NK-92 (cell line): ENCODE data around the gene ZNF521.

Experiments
- DNase-seq: peaks from one replicate; lab custom pipeline; 2025; ENCODE audit not compliant: unreplicated experiment; lab: John Stamatoyannopoulos, UW

Gene ZNF521

DNA sequence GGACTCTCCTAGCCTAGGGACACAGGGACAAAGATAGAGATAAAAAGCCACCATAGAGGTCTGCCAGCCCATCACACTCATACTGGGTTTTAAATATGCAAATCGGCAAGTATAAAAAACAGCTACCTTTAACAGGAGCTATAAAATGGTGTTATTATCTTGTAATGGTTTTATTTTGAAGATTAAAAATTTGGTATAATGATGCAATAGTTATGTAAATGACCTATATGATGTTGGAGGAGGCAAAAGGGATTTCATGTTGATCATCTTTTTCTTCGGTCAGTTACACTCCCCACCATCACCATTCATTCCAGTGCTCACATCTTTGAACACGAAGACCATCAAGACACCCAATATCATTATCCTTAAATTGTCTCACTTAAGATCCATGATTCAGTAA lies 11.2 kb downstream of the ZNF521 start:
- DNase-seq: no peak

DNA sequence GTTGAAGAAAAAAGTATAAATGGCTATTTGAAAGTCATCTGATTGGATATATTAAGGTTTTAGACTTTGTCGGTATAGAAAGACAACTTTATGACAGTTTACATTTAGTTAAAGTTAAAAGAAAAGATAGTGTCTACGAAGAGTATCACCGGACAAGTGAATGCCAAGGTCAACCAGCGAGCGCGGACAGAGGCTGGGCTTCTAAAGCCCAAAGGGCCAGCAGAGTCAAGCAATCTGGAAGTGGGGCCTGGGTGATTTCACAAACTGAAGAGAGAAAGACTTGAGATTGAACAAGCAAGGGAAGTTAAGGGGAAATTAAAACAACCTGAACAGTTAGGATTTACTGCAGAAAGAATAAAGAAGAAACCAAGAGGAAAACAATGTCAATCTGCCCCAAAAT lies 16.3 kb downstream of the ZNF521 start:
- no peak for DNase-seq

DNA sequence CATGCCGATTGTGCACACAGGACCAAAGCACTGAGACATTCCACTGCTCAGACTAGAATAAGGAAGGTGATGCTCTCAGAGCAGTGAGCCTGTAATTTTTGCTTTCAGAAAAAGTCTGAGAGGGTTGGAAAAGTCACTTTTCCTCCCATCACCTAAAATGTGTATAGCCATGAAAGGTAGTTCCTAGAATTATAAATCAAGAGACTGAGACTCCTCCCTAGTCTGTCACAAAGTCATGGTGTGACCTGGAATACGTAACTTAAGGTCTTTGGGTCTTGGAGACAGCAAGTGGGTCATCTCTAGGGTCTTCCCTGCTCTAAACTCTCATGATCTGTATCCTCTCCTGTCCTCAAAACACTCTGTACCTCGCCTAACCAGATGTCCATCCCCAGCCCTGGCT lies 16.9 kb downstream of the ZNF521 start:
- DNase-seq: no peak

DNA sequence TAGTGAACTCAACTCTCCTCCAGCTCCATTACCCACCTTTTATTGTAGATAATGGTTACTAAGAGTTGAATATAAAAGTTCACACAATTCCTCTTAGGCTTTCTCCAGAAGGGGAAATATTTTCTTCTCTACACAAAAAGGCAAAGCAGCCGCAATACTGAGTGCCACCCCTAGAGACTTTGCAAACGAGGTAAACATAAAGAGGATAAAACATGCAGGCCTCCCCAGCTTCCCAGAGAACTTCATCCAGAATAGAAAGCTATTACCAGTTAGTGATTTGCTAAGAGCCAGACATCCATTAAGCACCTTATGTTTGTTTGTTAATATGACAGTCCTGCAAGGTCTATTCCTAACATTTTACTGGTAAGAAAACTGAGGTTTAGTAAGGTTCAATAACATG lies 17.4 kb downstream of the ZNF521 start:
- DNase-seq: no peak

- no peak for DNase-seq
Observed at GRCh38 chr18:25332002-25332401, 20.0 kb downstream of the ZNF521 start.

DNA sequence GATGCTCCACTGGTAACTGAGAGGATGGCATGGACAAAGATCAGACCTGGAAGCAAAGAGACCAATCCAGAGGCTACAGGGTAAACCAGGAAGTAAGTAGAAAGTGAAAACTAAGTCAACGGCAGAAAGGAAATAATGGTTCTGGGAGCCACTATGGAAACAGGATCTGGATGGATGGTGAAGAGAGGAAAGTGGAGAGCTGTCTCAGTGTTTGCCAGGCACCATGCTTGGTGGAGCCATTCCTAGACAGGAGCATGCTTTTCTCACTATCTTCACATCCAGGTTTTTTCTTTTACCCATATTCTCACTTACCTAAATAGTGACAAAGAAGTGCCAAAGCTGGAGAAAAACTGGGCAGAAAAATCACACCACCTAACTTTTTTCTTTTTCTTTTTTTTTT lies 22.2 kb downstream of the ZNF521 start:
- no peak for DNase-seq

GRCh38 chr18:25327584-25327983 lies 24.4 kb downstream of the ZNF521 start:
- no peak for DNase-seq

DNA sequence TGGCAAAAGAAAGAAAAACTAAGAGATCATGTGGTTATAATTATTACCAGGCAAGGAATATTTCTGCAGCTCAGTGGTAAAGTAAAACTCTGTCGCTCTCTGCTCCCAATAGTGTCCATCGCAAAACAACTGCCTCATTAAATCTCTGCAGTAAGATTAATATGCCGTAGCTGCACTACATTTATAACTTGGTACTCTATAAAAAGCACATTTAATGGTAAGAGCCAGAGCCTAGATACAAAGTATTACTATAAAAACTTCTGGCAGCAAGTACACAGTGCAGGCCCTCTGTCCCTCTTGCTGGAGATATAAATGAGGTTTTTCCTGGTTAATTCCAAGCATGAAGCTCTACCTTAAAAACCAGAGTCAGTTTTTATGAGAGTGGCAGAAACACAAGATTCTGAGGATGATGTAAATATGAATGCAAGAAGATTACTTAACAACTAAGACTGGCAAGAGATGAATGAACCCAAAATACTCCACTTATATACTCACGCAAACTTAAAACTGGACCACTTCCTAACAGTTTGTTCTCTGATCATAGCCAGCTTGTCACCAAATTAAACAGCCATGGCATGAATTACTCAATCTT lies 25.5 kb downstream of the ZNF521 start:
- DNase-seq: no peak

DNA sequence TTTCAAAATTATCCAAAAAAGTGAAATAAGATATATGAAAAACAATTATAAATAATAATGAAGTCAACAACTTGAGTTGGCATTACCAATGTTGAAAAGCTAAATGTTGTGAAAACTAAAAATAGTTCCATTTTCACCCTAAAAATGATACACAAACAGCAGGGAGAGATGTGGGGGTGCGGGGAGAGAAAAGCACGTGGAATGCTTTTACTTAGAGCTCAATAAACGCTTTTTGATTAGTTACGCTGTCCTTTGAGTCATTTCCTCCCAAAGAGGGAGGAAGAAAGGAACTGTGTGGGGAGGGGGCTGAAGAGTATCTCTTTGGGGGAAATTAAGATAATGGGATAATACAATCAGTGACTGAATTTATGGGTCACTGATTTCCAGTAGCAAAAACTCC lies 29.2 kb downstream of the ZNF521 start:
- DNase-seq: no peak

- DNase-seq: no peak
Observed at GRCh38 chr18:25316381-25317018, 35.5 kb downstream of the ZNF521 start.

DNA sequence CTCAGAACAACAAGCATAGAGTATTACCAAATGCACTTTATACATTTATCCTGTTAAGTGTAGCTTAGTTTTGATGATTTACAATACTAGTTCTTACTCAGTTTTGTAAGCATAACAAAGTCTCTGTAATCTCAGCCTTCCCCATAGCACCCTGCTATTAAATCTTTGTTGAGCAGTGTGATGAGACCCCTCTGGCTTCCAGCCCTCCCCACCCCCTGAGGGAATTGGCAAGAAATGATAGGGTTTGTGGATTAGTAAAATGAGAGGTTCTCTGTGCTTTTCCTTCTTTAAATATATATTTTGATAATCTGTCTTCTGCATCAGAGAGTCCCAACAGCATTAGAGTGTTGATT lies 37.2 kb downstream of the ZNF521 start:
- no peak for DNase-seq

DNA sequence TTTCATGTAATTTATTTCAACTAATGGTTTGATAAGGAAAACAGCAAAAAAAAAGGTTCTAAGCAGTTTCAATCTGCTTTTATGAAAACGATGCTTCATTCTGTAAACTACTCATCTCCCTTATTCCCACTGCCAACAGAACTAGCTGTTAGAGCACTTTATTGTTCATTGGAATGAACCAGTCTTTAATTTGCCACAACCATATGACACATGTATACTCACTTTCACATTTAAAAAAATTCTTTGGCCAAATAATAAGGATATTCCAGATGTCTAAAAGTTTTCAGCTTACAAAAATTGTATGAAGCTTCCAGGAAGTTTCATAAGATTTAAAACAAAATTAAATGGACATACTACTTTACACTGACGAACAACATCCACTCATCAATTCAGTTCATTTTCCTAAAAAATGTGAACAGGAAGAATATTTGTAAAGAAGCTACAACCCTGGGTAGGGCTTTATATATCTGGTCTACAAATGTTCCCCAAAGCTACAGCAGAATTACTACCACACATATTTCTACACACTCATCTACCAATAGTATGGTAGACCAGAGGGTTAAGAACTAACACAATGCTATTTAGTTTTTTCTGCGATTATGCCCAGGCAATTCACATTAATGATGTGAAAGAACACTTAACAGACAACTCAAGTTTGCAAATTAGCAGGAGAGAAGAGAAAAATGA lies 37.7 kb downstream of the ZNF521 start:
- no peak for DNase-seq

GRCh38 chr18:25313268-25313667 lies 38.7 kb downstream of the ZNF521 start:
- DNase-seq: no peak

DNA sequence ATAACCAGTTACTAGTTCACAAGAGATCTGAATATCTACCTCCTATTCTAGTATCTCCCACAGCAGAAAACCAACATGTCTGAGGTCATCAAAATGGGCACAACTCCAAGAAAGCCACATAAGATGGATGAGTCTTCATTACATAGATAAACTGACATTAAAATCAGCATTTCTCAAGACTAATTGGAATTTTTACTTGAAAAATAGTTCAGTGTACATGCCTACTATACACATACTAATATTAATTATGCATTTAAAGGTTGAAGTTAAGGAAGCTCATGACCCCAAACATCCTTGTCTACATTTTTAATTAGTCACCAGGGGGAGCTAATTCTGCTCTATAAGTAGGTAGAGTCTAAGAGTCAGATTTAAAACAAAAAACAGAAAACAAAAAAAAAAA lies 41.9 kb downstream of the ZNF521 start:
- DNase-seq: no peak

DNA sequence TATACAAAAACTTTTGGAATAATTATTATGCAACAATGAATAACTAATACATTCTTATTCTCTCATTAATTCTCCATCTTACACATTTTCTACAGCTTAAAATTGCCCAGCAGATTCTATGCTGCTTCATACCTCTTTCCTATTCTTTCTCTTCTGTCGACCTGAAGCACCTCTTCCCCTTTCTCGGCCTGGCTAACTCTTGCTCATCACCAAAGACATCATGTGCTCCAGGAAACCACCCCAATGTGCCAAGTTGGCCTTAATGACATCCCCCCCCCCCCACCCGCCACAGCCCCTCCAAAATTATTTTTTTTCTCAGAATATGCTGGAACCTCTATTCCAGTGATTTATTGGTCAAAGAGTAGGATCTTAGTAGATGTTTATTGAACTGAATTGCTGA lies 43.6 kb downstream of the ZNF521 start:
- no peak for DNase-seq

- no peak for DNase-seq
Observed at GRCh38 chr18:25307192-25307591, 44.8 kb downstream of the ZNF521 start.

DNA sequence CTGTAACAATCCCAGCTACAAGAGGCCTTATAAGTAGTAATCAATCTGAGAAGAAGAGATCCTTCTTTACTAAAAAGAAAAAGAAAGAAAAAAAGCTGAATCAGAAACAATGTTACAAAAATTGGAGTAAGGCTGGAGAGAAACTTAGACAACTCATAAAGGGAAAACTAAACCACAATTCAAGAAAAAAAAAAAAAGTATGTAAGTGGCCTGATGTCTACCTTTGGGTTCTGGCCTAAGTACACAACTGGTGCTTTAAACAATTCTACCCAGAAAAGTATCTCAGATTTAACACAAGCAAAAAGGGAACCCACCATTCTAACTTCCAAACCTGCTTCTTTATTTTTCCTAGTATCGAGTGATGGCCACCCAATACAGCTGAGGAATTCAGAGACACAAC lies 45.3 kb downstream of the ZNF521 start:
- no peak for DNase-seq

DNA sequence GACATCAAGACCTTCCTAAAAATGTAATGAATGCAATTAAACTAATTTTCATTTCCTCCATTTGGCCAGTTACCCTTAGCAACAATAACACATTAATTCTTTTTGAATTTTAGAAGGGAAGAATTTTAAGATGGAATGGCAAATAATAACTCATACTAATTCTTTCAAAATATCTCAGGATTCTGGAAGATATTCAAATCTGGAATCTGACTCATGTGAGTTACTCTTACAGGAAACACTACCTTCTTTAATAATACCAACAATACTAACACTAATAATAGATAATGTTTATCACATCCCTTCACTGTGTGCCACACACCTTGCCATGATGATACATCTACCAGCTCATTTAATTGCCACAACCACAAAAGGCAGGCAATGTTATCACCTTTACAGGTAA lies 46.4 kb downstream of the ZNF521 start:
- DNase-seq: no peak

DNA sequence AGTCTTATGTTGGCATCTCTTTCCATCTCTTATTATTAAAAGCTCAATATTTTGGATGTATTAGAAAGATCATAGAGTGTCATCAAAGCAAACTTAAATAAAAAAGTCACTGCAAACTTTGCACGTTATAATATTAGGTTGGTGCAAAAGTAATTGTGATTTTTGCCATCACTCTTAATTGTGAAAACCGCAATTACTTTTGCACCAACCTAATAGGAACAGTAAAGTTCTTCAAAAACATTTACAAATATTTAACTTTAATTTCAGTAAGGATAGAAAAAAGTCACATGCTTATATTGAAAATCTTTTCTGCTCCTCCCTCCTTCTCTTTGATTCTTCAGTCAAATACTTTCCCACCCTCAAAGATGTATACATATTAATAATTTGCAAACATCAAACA lies 51.5 kb downstream of the ZNF521 start:
- no peak for DNase-seq

DNA sequence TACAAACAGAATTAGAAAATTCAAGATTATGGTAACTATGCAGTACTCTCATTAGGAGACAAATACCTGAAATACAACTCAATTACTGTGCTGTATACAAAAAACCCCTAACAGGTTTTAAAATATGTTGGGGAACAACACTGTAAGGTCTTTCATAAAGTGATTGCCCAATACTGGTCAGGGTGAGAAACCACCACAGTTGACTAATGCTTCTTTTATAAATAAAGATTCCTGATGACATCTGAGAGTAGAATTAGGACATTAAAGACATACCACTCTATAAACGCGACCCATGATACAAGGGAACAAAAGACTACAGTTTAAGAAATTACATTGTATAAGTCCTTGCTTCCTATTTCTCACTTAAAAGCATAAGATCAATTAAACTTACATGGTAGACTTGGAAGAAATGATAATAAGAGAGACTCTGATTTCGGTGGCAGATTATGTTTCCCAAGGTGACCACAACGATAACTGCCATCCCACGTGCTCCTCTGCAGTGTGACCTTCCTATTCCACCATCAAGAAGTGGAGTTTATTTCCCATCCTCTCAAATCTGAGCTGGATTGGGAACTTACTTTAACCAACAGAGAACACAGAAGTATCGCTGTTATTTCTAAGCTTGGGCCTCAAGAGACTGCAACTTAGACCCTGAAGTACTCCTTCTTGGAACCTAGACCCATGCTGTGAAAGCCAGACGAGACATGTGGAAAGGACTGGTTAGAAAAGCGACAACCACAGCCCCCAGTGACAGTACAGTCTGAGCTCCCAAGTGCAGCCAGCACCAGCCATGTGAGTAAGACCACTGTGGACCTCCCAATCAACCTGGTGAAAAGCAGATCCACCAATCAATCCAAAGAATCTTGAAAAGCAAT lies 52.3 kb downstream of the ZNF521 start:
- DNase-seq: no peak

GRCh38 chr18:25298853-25299274 lies 53.1 kb downstream of the ZNF521 start:
- no peak for DNase-seq

- no peak for DNase-seq
Observed at GRCh38 chr18:25295624-25296138, 56.3 kb downstream of the ZNF521 start.
